GM18867 (cell line): ENCODE data around the gene IL18.
"Not testable (repeated sequence)": the region's sequence is repeated elsewhere in the genome, so short reads cannot be mapped to it uniquely, and the experiment has no call there.

ENCODE experiments used
- ATAC-seq: cut with Tn5 transposase; IDR thresholded peaks from one replicate; pipeline ENCODE4 v1.9.1; 2021; ENCODE audit warnings: mild to moderate bottlenecking, moderate library complexity; ENCODE audit not compliant: unreplicated experiment

IL18 gene

DNA sequence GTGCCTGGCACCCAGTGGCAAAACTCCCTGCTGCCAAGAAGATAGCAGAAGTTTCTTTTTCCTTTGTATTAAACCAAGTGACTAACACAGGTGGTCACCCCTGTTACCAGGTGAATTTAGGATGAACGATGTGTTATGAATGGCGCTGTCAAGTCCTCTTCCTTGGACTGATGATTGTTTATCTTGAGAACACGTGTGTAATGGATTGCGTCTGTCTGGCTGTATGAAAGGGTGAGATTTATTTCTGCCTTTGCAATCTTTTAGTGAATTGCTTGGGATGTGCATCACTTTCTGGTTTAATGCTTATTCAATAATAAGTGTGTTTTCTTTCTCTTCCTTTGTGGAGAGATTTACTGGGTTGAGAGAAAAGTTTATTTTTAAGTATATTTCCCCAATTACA is 40.8 kb downstream of the IL18 start:
- ATAC-seq = no peak

DNA sequence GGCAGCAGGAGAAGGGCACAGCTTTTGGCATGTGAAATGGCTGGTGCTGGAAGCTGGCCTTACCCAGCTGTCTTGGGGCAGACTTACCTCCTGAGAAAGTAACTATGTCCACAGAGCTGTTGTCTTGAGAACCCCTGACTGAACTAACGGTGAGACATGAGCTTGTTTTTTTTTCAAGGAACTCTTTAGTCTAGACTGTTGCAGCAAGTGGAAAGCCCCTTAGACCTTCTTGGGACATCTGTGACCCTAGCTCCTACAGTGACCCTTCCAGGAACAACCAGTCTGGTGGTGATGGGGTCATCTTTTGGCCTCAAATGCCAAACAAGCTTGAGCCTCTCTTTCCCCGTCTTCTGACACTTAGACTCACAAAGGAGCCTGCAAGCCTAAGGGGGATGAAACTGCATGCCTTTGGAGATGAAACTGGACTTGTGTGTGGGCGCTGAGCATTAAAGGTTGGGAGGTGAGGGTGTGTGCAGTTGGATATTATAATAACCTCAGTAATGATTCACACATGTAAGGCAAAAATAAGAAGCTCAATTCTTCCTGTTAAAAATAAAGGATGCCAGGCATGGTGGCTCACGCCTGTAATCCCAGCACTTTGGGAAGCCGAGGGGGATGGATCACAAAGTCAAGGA is 41.8 kb downstream of the IL18 start:
- no peak for ATAC-seq

- no peak for ATAC-seq
Observed at GRCh38 chr11:112118176-112118575, 45.7 kb downstream of the IL18 start.

DNA sequence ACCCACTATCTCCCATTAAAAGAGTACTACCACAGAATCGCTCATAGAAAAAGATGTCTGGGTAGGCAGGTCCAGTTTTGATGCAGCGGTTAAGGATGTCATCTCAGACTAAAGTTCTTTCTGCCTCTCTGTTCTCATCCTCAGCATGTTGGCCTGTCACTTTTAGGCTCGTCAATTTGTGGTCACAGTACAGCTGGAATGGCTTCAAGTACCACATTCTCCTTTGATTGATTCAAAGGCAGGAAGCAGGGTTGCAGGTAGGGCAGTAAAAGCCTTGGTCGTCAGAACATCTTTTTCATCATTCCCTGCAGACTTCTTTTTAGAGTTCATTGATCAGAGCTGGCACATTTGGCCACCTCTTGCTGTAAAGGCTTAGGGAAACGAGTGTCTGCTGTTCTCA is 48.5 kb downstream of the IL18 start:
- no peak for ATAC-seq

- ATAC-seq = no peak
Observed at GRCh38 chr11:112114460-112114859, 49.4 kb downstream of the IL18 start.

DNA sequence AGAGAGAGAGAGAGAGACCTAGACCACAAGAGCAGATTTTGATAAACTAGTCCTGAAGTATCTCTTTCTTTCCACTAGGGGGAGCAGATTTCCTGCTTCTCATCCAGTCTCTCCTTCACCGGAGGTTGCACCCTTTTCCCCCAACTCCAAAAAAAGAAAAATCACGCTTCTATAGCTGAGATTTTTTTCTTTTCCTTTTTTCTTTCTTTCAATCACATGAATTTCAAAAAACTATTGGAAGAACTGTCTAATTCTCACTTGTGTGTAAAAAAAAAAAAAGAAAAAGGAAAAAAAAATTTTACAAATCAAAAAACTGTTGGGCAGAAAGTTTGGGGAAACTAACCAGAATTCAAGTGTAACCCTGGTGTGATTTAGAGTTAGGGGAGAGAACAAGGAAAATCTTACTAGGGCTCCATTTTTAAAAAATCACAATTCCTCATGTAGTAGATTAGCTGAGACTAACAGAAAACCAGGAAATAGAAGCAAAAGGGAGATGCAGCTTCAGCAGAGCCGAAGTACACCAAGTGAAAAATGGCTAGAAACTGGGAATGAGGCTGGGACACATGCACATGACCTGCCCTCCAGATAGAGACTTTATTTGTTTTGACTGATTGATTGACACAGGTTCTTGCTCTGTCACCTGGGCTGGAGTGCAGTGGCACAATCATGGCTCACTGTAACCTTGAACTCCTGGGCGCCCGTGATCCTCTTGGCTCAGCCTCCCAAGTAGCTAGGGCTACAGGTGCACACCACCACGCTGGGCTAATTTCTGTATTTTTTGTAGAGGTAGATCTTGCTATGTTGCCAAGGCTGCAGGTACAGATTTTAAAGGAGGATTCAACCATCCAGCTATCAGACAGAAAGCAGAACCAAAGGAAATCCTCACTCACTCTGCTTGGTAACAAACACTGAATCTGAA is 50.1 kb downstream of the IL18 start:
- ATAC-seq = no peak

DNA sequence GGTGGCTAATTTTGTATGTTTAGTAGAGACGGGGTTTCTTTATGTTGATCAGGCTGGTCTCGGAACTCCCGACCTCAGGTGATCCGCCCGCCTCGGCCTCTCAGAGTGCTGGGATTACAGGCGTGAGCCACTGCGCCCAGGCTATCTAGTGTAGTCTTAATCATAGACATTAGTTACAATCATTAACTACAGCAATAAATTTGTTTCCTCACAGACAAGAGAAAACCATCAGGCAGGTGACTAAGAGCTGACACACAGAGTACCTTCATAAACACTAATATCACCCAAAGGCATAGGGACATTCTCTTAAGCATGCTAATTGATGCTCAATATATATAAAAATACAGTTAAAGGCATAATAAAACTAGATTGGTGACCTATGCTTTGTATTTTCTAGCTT is 57.8 kb downstream of the IL18 start:
- no peak for ATAC-seq

DNA sequence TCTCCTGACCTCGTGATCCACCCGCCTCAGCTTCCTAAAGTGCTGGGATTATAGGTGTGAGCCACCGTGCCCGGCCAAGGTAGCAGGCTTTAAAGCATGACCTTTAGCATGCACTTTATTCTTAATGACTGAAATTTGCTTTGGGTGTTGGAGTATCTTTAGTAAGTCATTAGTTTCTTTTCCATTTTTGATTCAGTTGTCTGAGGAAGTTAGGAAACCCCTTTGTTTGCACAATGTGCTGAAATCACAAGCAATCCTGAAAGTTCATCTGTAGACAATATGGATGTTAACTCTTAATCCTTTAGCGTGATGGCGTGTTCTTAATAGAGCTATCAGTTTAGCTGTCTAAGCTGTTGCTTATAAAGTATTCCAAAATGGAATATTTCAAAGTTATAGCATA is 60.4 kb downstream of the IL18 start:
- no peak for ATAC-seq

GRCh38 chr11:112100462-112100861 is 63.4 kb downstream of the IL18 start:
- ATAC-seq = no peak

DNA sequence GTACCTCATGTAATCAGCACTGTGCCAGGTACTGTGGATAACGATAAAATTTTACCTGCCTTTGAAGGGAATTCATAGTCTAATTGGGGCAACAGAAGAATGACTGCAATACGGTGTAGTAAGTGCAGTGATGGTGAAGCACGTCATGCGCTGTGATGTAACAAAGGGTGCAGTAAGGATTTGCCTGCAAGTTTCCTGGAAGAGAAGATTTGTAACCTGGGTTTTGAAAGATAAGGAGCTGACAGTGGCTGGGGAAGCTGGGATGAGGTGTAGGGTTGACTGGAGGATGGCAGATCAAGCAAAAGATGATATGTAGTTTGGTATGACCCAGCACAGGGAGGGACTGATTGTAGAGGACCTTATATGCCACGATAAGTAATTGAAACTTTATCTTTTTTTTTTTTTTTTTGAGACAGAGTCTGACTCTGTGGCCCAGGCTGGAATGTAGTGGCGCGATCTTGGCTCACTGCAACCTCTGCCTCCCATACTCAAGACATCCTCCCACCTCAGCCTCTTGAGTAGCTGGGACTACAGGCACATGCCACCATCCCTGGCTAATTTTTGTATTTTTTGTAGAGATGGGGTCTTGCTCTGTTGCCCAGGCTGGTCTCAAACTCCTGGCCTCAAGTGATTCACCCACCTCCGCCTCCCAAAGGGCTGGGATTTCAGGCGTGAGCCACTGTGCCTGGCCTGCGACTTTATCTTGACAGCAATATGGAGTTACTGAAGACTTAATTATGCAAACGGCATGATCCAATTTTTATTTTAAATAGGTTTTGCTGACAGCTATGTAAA is 66.0 kb downstream of the IL18 start:
- ATAC-seq = no peak

DNA sequence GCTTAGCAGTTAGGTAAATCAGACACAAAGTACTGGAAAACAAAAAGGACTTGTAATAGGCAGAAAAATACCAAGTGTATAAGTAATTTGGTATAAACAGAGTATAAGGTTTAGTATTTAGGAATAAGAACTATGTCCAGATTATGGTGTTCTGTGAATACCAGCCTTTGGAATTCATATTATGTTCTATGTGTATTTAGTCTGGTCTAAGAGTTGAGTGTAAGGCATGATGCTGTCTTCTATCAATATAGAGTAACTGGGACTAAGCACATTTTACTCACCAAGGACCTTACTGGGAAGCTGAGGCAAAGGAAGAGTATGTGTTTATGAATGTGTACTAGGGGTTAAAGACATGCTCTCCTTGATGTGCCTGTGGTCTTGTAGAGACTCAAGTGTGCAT is 67.7 kb downstream of the IL18 start:
- ATAC-seq = no peak

DNA sequence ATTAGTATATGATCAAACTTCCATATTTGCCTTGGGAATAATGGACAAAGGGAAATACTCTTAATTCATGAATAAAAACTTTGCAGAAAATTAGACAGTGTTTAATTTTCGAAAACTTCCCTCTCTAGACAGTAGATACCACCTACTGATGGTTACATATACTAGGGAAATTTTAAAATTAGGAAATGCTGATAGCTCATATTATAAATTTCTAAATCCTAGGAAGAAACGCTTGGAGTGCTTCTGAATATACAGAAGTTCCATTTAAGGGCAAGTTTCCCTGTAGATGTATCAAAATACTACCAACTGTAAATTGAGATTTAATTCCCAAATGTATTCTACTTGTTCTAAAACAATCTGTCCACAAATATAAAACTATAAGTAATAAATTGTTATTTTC is 68.6 kb downstream of the IL18 start:
- not testable (repeated sequence) for ATAC-seq
